GM23338 (cell line): ENCODE measurements around the gene FTO.

Experiments used
- CREB1 ChIP-seq: fragments of 250-450 bp; sonication (Bioruptor Pico); IDR thresholded peaks from 2 replicates; pipeline ENCODE4 v1.5.0; 2020; ENCODE audit warnings: low read depth, mild to moderate bottlenecking, moderate library complexity
- CTCF ChIP-seq, 2 experiments: fragments of 200-600 bp in 1 of 2; sonication (generic) in 1 of 2; conservative IDR thresholded peaks; 2 replicates each; pipeline versions ENCODE4 v1.5.1 to v1.6.1; 2016 to 2017; ENCODE audit warnings: antibody characterized with exemption in 2 of 2, low read depth in 2 of 2, mild to moderate bottlenecking in 2 of 2, moderate library complexity in 1 of 2
- EZH2 ChIP-seq: fragments of 200-600 bp; sonication (generic); IDR thresholded peaks from one replicate; pipeline ENCODE4 v1.8.0; 2017; ENCODE audit warnings: antibody characterized with exemption, mild to moderate bottlenecking, low read depth; ENCODE audit not compliant: unreplicated experiment
- EZH2phosphoT487 ChIP-seq: fragments of 200-600 bp; sonication (generic); IDR thresholded peaks from one replicate; pipeline ENCODE4 v1.8.1; 2018; ENCODE audit warnings: antibody characterized with exemption; ENCODE audit not compliant: unreplicated experiment
- JUNB ChIP-seq: IDR thresholded peaks from one replicate; pipeline ENCODE4 v1.6.1; 2016; ENCODE audit warnings: antibody characterized with exemption; ENCODE audit not compliant: unreplicated experiment
- POLR2AphosphoS5 ChIP-seq: IDR thresholded peaks from 2 replicates; pipeline ENCODE4 v1.6.1; 2016; ENCODE audit warnings: antibody characterized with exemption, low read depth
- REST ChIP-seq: IDR thresholded peaks from one replicate; pipeline ENCODE4 v1.6.1; 2018; ENCODE audit warnings: antibody characterized with exemption; ENCODE audit not compliant: unreplicated experiment
- STAT1 ChIP-seq: IDR thresholded peaks from one replicate; pipeline ENCODE4 v1.6.1; 2016; ENCODE audit warnings: antibody characterized with exemption; ENCODE audit not compliant: unreplicated experiment
- ZNF114 ChIP-seq: fragments of 250-450 bp; sonication (Bioruptor Pico); IDR thresholded peaks from 2 replicates; pipeline ENCODE4 v1.5.0; 2020; ENCODE audit warnings: mild to moderate bottlenecking, moderate library complexity
- ZNF462 ChIP-seq: fragments of 250-450 bp; sonication (Bioruptor Pico); IDR thresholded peaks from 2 replicates; pipeline ENCODE4 v1.5.0; 2020; ENCODE audit warnings: mild to moderate bottlenecking, moderate library complexity

GRCh38 chr16:54160939-54161897, 457.3 kb downstream of the FTO start:
- TF ChIP-seq CTCF (conservative IDR thresholded peaks at IDR 0.05; ENCODE audit: low read depth in 2 of 2) (no peak), ZNF114 (CRISPR knock-in tag) (no peak), REST (no peak), POLR2AphosphoS5 (no peak), EZH2 (no peak), EZH2phosphoT487 (no peak), CREB1 (CRISPR knock-in tag) (no peak), STAT1 (no peak), JUNB (no peak), ZNF462 (CRISPR knock-in tag) (no peak)
